ENCODE results near the gene SNX5.

The SNX5 gene

DNA sequence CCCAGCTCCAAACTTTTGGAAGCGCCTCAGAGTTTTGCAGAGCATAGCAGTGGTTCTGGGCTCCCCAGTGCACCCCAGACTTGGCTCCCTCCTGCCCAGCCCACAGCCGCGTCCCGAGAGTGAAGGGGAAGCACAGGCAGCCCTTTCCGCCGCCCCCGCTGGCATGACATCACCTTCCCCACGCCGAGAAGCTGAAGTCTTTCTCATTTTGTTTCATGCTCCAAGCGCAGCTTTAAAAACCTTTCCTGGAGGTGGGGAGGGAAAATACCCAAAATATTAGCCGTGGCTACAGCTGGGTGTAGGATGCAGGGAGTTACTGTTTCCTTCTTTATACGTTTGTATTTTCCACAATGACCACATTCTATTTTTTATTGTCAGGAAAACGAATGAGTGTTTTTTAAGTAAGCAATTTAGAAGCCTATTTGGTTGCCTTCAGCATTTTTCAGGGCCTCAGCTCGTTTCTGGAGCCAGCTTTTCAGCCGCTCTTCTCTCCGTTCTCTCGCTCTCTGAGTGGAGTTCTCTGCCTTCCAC is 72.9 kb downstream of the SNX5 start:
- H3K36me3 Mint-ChIP-seq = no peaks in the 10 kb centered on the region
- H3K27ac Mint-ChIP-seq = peak overlapping the region; percentile 79
- H3K4me3 Mint-ChIP-seq = peak overlapping the region; percentile 81
- DNase-seq (ENCODE audit: low spot score in 2 of 2) (peak; percentile 32 to 37), ATAC-seq (ENCODE audit: low read depth) (peak; percentile 93)
- peaks cover 18% of the 10 kb centered on the region for H3K4me1 Mint-ChIP-seq
- peaks cover 8% of the 10 kb centered on the region for H3K27me3 Mint-ChIP-seq
- peaks cover 2% of the 10 kb centered on the region for H3K9me3 Mint-ChIP-seq

DNA sequence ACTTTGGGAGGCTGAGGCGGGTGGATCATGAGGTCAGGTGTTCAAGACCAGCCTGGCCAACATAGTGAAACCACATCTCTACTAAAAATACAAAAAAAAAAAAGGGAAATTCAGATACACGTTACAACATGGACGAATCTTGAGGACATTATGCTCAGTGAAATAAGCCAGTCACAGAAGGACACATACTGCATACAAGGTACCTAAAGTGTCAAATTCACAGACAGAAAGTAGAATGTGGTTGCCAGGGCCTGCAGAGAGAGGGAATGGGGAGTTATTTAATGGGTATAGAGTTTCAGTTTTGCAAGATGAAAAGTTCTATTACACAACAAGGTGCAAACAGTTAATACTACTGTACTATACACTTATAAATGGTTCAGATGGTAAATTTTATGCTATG is 75.1 kb downstream of the SNX5 start:
- DNase-seq (ENCODE audit: low spot score in 2 of 2) (no peak), ATAC-seq (ENCODE audit: low read depth) (no peak)
- peaks cover 11% of the 10 kb centered on the region for H3K4me1 Mint-ChIP-seq
- no peak overlapping the region for H3K27ac Mint-ChIP-seq
- peaks cover 7% of the 10 kb centered on the region for H3K9me3 Mint-ChIP-seq
- peaks cover 5% of the 10 kb centered on the region for H3K36me3 Mint-ChIP-seq
- H3K27me3 Mint-ChIP-seq = peaks cover 9% of the 10 kb centered on the region
- no peak overlapping the region for H3K4me3 Mint-ChIP-seq

DNA sequence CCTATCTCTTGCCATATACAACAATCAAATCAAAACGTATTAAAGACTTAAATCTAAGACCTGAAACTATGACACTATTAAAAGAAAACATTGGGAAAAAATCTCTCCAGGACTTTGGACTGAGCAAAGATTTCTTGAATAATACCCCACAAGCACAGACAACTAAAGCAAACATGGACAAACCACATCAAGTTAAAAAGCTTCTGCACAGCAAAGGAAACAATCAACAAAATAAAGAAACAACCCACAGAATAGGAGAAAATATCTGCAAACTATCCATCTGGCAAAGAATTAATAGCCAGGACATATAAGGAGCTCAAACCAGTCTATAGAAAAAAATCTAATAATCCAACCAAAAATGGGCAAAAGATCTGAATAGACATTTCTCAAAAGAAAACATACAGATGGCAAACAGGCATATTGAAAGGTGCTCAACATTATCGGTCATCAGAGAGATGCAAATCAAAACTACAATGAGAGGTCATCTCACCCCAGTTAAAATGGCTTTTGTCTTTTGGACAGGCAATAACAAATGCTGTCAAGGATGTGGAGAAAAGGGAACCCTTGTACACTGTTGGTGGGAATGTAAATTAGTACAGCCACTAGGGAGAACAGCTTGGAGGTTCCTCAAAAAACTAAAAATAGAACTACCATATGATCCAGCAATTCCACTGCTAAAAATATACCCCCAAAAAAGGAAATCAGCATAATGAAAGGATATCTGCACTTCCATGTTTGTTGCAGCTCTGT is 76.2 kb downstream of the SNX5 start:
- H3K9me3 Mint-ChIP-seq = peaks cover 7% of the 10 kb centered on the region
- ATAC-seq (ENCODE audit: low read depth) = no peak
- H3K27me3 Mint-ChIP-seq = peaks cover 10% of the 10 kb centered on the region
- DNase-seq (ENCODE audit: low spot score in 2 of 2) = no peak
- peaks cover 5% of the 10 kb centered on the region for H3K36me3 Mint-ChIP-seq
- H3K27ac Mint-ChIP-seq = no peak overlapping the region
- H3K4me3 Mint-ChIP-seq = no peak overlapping the region
- peaks cover 11% of the 10 kb centered on the region for H3K4me1 Mint-ChIP-seq

Data from memory B cell (primary cell).